GM18519 (cell line): ENCODE measurements around the gene FAIM.
"Not testable (repeated sequence)": the region's sequence is repeated elsewhere in the genome, so short reads cannot be mapped to it uniquely, and the experiment has no call there.

Experiments used
- ATAC-seq: cut with Tn5 transposase; IDR thresholded peaks from one replicate; pipeline ENCODE4 v1.9.1; 2021; ENCODE audit warnings: mild to moderate bottlenecking, moderate library complexity; ENCODE audit not compliant: unreplicated experiment, low FRiP score

The FAIM gene

GRCh38 chr3:138600100-138600745 lies 8.3 kb upstream of the FAIM start:
- no peak for ATAC-seq

GRCh38 chr3:138601661-138602060 lies 6.9 kb upstream of the FAIM start:
- not testable (repeated sequence) for ATAC-seq

- ATAC-seq: not testable (repeated sequence)
Observed at GRCh38 chr3:138604106-138604595, 4.4 kb upstream of the FAIM start.

- ATAC-seq: no peak
Observed at GRCh38 chr3:138609898-138610266, 1.3 kb downstream of the FAIM start.

- ATAC-seq: no peak
Observed at GRCh38 chr3:138615462-138615861, 6.9 kb downstream of the FAIM start.

- no peak for ATAC-seq
Observed at GRCh38 chr3:138620431-138620830, 11.9 kb downstream of the FAIM start.

GRCh38 chr3:138624518-138624917 lies 15.9 kb downstream of the FAIM start:
- no peak for ATAC-seq

- ATAC-seq: no peak
Observed at GRCh38 chr3:138625707-138626365, 17.3 kb downstream of the FAIM start.

GRCh38 chr3:138629526-138629925 lies 21.0 kb downstream of the FAIM start:
- ATAC-seq: no peak

GRCh38 chr3:138638641-138639040 lies 30.1 kb downstream of the FAIM start:
- ATAC-seq: no peak

GRCh38 chr3:138640537-138640936 lies 32.0 kb downstream of the FAIM start:
- ATAC-seq: no peak

GRCh38 chr3:138642226-138642926 lies 33.8 kb downstream of the FAIM start:
- ATAC-seq: no peak

GRCh38 chr3:138642927-138643253 lies 34.3 kb downstream of the FAIM start:
- ATAC-seq: no peak

- ATAC-seq: no peak
Observed at GRCh38 chr3:138646008-138646407, 37.4 kb downstream of the FAIM start.

GRCh38 chr3:138646513-138646912 lies 37.9 kb downstream of the FAIM start:
- ATAC-seq: no peak

- no peak for ATAC-seq
Observed at GRCh38 chr3:138649134-138649533, 40.6 kb downstream of the FAIM start.

- ATAC-seq: no peak
Observed at GRCh38 chr3:138653567-138653966, 45.0 kb downstream of the FAIM start.

- ATAC-seq: no peak
Observed at GRCh38 chr3:138657508-138657907, 48.9 kb downstream of the FAIM start.

GRCh38 chr3:138668107-138668506 lies 59.5 kb downstream of the FAIM start:
- no peak for ATAC-seq

- no peak for ATAC-seq
Observed at GRCh38 chr3:138670407-138670806, 61.8 kb downstream of the FAIM start.

- no peak for ATAC-seq
Observed at GRCh38 chr3:138673641-138674530, 65.3 kb downstream of the FAIM start.
